HG03108 (cell line): ENCODE data around the gene ZNF584.
"Not testable (repeated sequence)": the region's sequence is repeated elsewhere in the genome, so short reads cannot be mapped to it uniquely, and the experiment has no call there.

Source experiments
- ATAC-seq: cut with Tn5 transposase; IDR thresholded peaks from one replicate; pipeline ENCODE4 v1.9.1; 2021; ENCODE audit warnings: moderate library complexity; ENCODE audit not compliant: unreplicated experiment

Gene ZNF584

DNA sequence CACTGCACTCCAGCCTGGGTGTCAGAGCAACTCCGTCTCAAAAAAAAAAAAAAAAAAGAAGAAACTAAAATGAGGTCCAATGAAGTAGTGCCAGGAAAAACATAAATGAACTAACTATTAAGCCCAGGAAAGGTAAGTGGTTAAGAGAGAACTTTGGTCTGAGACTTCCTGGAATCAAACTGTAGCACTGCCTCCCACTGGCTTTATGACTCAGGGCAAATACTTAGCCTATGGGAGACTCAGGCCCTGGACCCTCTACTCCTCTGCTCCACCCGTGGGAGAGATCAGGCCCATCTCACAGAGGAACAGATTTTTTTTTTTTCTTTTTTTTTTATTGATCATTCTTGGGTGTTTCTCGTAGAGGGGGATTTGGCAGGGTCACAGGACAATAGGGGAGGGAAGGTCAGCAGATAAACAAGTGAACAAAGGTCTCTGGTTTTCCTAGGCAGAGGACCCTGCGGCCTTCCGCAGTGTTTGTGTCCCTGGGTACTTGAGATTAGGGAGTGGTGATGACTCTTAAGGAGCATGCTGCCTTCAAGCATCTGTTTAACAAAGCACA, 4.5 kb upstream of the ZNF584 start:
- ATAC-seq, result not testable (repeated sequence)

- ATAC-seq, result no peak
Observed at GRCh38 chr19:58406818-58407657, 1.4 kb upstream of the ZNF584 start.

GRCh38 chr19:58407658-58408151, 744 bp upstream of the ZNF584 start:
- no peak for ATAC-seq

- ATAC-seq, result no peak
Observed at GRCh38 chr19:58409010-58409790, 751 bp downstream of the ZNF584 start.

DNA sequence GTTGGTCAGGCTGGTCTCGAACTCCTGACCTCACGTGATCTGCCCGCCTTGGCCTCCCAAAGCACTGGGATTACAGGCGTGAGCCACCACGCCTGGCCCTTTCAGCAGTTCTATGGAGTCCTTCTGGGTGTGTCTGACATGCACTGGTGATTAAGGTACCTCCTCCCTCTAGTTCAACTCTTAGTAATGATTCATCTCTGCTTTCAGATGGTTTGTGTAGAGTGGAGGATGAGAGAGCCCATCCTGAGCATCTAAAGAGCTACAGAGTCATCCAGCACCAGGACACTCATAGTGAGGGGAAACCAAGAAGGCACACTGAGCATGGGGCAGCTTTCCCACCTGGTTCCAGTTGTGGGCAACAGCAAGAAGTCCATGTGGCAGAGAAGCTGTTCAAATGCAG, 8.2 kb downstream of the ZNF584 start:
- no peak for ATAC-seq

- ATAC-seq, result no peak
Observed at GRCh38 chr19:58417071-58417470, 8.6 kb downstream of the ZNF584 start.

GRCh38 chr19:58428617-58429016, 20.2 kb downstream of the ZNF584 start:
- no peak for ATAC-seq

GRCh38 chr19:58429745-58430144, 21.3 kb downstream of the ZNF584 start:
- no peak for ATAC-seq

DNA sequence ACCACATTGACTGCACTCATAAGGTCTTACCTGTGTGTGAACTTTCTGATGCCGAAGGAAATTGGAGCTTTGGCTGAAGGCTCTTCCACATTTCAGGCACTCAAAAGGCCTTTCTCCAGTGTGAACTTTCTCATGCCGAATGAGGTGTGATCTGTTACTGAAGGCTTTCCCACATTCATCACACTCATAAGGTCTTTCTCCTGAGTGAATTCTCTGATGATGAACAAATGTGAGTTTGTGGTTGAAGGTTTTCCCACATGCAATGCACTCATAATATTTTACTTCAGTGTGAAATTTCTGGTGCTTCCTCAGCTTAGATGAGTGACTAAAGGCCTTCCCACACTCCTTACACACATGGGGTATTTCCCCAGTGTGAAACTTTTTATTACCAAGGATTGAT, 25.8 kb downstream of the ZNF584 start:
- ATAC-seq, result no peak

DNA sequence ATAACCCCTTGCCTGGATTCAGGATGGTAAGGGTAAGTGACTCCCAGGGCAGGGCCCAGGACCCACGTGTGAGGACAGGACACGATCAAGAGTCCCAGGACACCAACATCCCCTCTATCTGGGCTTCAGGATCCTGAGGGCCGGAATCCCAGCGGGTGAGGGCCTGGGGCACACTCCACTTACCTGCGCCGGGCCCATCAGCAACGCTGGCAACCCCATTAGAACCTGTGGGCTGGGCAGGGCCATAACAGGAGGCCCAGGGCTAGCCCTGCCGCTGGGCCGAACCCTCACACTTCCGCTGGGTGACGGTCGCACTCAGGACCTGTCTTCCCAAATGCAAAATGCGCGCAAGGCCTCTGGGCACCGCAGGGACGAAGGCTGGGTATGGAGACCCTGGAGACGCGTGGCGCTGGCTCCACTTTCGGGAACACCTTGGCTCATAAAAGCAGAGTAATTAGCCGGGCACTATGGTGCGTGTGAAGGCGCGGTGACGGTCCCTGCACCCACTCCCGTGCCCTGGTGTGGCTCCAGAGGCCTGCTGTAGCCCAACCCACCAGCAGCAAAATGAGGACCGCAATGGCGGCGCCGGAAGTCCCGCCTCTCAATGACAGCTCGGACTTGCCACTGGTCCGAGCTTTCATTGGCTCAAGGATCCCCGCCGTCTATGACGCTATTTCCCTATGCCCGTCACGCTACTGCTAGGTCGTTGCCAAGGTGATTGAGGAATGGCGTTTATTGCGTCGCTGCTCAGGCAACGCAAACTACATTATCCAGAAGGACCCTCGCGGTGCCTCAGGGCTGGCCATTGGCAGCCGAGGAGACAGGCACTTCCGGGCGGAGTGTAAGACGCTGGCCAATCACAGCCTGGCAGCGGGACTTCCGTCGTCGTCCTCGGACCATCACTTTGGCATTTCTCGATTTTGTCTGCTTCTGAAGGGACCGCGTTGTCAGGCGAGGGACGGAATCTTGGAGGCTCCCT, 31.4 kb downstream of the ZNF584 start, which contains the start of gene ZNF132:
ZNF132 (minus strand) TSS at position 578 of the 979 bp plus-strand sequence; CDS start at position 246, 332 bp downstream.
- peak; percentile 94 for ATAC-seq

DNA sequence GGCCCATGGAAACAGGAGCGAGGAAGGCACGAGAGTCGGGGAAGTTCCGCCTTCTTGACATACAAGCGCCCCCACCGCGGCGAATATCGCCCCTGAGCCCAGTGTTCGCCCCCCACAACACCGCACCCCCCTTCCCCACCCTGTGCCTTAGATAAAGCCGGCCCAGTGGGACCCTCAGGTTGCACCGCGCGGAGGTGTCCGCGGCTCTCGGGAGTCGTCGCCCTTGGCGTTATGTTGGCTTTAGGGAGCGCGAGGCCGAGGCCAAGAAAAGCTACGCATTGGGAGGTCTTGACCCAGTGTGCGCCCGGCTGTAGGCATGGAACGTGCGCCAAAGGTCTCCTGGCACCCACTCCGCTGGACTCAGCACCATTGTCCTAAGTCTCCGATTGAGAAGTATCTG, 32.1 kb downstream of the ZNF584 start:
- no peak for ATAC-seq

GRCh38 chr19:58442986-58443385, 34.5 kb downstream of the ZNF584 start:
- not testable (repeated sequence) for ATAC-seq

GRCh38 chr19:58448860-58449259, 40.4 kb downstream of the ZNF584 start:
- ATAC-seq, result not testable (repeated sequence)

DNA sequence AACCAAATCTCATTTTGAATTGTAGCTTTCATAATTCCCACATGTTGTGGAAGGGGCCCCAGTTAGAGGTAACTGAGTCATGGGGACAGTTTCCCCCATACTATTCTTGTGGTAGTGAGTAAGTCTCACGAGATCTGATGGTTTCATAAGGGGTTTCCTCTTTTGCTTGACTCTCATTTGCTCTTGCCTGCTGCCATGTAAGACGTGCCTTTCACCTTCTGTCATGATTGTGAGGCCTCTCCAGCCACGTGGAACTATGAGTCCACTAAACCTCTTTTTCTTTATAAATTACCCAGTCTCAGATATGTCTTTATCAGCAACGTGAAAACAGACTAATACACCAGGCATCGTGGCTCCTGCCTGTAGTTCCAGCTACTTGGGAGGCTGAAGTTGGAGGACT, 41.5 kb downstream of the ZNF584 start:
- ATAC-seq, result not testable (repeated sequence)

GRCh38 chr19:58450856-58451357, 42.5 kb downstream of the ZNF584 start:
- no peak for ATAC-seq

- peak; percentile 91 for ATAC-seq
Observed at GRCh38 chr19:58451358-58452101, 43.1 kb downstream of the ZNF584 start, which contains the start of gene ZNF324B. ZNF324B (plus strand) TSS chr19:58451622; CDS start chr19:58453702, 2,080 bp downstream.

DNA sequence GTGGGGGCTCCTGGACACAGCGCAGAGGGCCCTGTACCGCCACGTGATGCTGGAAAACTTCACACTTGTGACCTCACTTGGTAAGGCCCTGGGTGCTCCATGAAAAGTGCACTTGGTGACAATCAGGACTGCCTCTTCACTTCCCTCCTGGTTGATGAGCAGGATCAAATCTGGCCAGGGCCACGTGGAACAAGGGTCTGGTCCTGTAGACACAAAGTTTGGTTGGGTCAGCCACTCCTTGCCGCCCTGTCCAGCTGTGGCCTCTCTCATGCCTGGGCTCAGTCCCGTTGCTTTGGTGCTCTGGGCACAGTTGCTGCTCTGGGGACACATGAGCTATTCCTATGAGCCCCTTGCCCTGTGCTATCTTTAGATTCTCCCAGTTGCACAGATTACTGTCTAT, 45.3 kb downstream of the ZNF584 start:
- ATAC-seq, result no peak

DNA sequence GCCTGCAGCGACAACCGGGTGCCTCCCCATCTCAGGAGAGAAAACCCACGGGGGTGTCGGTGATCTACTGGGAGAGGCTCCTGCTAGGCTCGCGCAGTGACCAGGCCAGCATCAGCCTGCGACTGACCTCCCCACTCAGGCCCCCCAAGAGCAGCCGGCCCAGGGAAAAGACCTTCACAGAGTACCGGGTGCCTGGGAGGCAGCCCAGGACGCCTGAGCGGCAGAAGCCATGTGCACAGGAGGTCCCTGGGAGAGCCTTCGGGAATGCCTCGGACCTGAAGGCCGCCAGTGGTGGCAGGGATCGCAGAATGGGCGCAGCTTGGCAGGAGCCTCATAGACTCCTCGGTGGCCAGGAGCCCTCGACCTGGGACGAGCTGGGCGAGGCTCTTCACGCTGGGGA, 46.9 kb downstream of the ZNF584 start:
- ATAC-seq, result no peak

DNA sequence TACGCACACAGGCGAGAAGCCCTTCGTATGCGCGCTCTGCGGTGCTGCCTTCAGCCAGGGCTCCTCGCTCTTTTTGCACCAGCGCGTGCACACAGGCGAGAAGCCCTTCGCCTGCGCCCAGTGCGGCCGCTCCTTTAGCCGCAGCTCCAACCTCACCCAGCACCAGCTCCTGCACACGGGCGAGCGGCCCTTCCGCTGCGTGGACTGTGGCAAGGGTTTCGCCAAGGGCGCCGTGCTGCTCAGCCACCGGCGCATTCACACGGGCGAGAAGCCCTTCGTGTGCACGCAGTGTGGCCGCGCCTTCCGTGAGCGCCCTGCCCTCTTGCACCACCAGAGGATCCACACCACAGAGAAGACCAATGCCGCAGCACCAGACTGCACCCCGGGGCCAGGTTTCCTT, 47.7 kb downstream of the ZNF584 start:
- no peak for ATAC-seq
